ENCODE measurements around the gene FAF2.
A peak's percentile ranks its signal among the peaks of the same experiment; 100 is the strongest.
"Not testable (repeated sequence)": the region's sequence is repeated elsewhere in the genome, so short reads cannot be mapped to it uniquely, and the experiment has no call there.

Gene FAF2

GRCh38 chr5:176547802-176548201, 99.6 kb downstream of the FAF2 start:
- DNase-seq, result peak; percentile 47

- DNase-seq, result no peak
Measured at GRCh38 chr5:176548967-176549444, 100.8 kb downstream of the FAF2 start, which contains the start of gene CDHR2. Gene CDHR2 (plus strand): TSS chr5:176549342. CDS start chr5:176565353, 16,011 bp downstream.

GRCh38 chr5:176549871-176550270, 101.7 kb downstream of the FAF2 start:
- no peak for DNase-seq

- DNase-seq, result peak; percentile 47
Measured at GRCh38 chr5:176550275-176550831, 102.2 kb downstream of the FAF2 start.

GRCh38 chr5:176550937-176551336, 102.8 kb downstream of the FAF2 start:
- not testable (repeated sequence) for DNase-seq

GRCh38 chr5:176552332-176552869, 104.2 kb downstream of the FAF2 start:
- no peak for DNase-seq

- DNase-seq, result no peak
Measured at GRCh38 chr5:176553260-176554085, 105.3 kb downstream of the FAF2 start.

GRCh38 chr5:176557846-176558245, 109.7 kb downstream of the FAF2 start:
- no peak for DNase-seq

Measured in inflammatory macrophage treated with lipopolysaccharide for 4 hours (primary cell).